CD4-positive, alpha-beta T cell treated with Interleukin-4 for 4 hours (primary cell): ENCODE results near the gene SEPTIN6.
"Not testable (repeated sequence)": the region's sequence is repeated elsewhere in the genome, so short reads cannot be mapped to it uniquely, and the experiment has no call there.

Experiments used
- DNase-seq: peaks from one replicate; pipeline ENCODE4 v3.0.0-alpha.2; 2020

SEPTIN6 gene

GRCh38 chrX:119690921-119691716, 1.8 kb downstream of the SEPTIN6 start:
- peak; percentile 77 for DNase-seq

GRCh38 chrX:119688911-119689321, 4.1 kb downstream of the SEPTIN6 start:
- peak; percentile 67 for DNase-seq

GRCh38 chrX:119687661-119688413, 5.1 kb downstream of the SEPTIN6 start:
- no peak for DNase-seq

- DNase-seq = no peak
Measured at GRCh38 chrX:119686087-119686691, 6.8 kb downstream of the SEPTIN6 start.

GRCh38 chrX:119685225-119686066, 7.5 kb downstream of the SEPTIN6 start:
- DNase-seq = peak; percentile 53

- no peak for DNase-seq
Measured at GRCh38 chrX:119684916-119685224, 8.1 kb downstream of the SEPTIN6 start.

- DNase-seq = peak; percentile 46
Measured at GRCh38 chrX:119684312-119684711, 8.7 kb downstream of the SEPTIN6 start.

GRCh38 chrX:119682019-119682989, 10.7 kb downstream of the SEPTIN6 start:
- DNase-seq = peak; percentile 57

GRCh38 chrX:119677654-119677981, 15.3 kb downstream of the SEPTIN6 start:
- no peak for DNase-seq

GRCh38 chrX:119676949-119677653, 15.9 kb downstream of the SEPTIN6 start:
- no peak for DNase-seq

- DNase-seq = no peak
Measured at GRCh38 chrX:119673336-119673735, 19.6 kb downstream of the SEPTIN6 start.

GRCh38 chrX:119672426-119672825, 20.5 kb downstream of the SEPTIN6 start:
- DNase-seq = no peak

GRCh38 chrX:119669424-119670037, 23.4 kb downstream of the SEPTIN6 start:
- no peak for DNase-seq

- DNase-seq = no peak
Measured at GRCh38 chrX:119667111-119667878, 25.7 kb downstream of the SEPTIN6 start.

- not testable (repeated sequence) for DNase-seq
Measured at GRCh38 chrX:119664877-119665276, 28.1 kb downstream of the SEPTIN6 start.

GRCh38 chrX:119661486-119661885, 31.5 kb downstream of the SEPTIN6 start:
- DNase-seq = no peak

- DNase-seq = no peak
Measured at GRCh38 chrX:119659522-119659921, 33.4 kb downstream of the SEPTIN6 start.

GRCh38 chrX:119655125-119655524, 37.8 kb downstream of the SEPTIN6 start:
- peak; percentile 27 for DNase-seq

- DNase-seq = no peak
Measured at GRCh38 chrX:119654112-119654531, 38.8 kb downstream of the SEPTIN6 start.

- DNase-seq = no peak
Measured at GRCh38 chrX:119648421-119648775, 44.6 kb downstream of the SEPTIN6 start.
